GM19240 (cell line): ENCODE data around the gene HCN3.

ENCODE experiments used
- DNase-seq: peaks from one replicate; pipeline ENCODE4 v3.0.0; 2011; ENCODE audit warnings: low spot score; ENCODE audit not compliant: insufficient read length

The HCN3 gene

GRCh38 chr1:155334962-155335361, 57.7 kb downstream of the HCN3 start:
- DNase-seq = no peak
